Keratinocyte (primary cell): ENCODE results near the gene NALCN. TPM values are rescaled to one million over a fixed set of nuclear protein-coding genes. Genes with fewer than 3 reads are reported as not detected.

Source experiments
- DNase-seq: peaks from one replicate; pipeline ENCODE4 v3.0.0-alpha.2; 2011; ENCODE audit warnings: low read depth, missing footprints, low spot score
- FAIRE-seq: peaks from 2 replicates; lab custom pipeline; 2011; peaks lifted over from hg19 to GRCh38; lab: Jason Lieb, UNC
- H2AFZ ChIP-seq: 2 replicates; pipeline ENCODE4 v1.6.0; 2012; ENCODE audit warnings: low read length, control low read depth, inconsistent platforms; ENCODE audit not compliant: control insufficient read depth
- H3K27ac ChIP-seq: 2 replicates; pipeline ENCODE4 v1.5.1; 2011; ENCODE audit warnings: low read length; ENCODE audit not compliant: control insufficient read depth, insufficient read depth
- H3K27me3 ChIP-seq: 3 replicates; pipeline ENCODE4 v1.6.0; 2011; ENCODE audit warnings: low read length; ENCODE audit not compliant: control insufficient read depth, insufficient read depth; ENCODE audit errors: extremely low read depth
- H3K36me3 ChIP-seq, 2 experiments: 2 replicates in 1 of 2; 3 replicates in 1 of 2; pipeline ENCODE4 v1.5.1; 2011; ENCODE audit warnings: low read length in 2 of 2, mild to moderate bottlenecking in 1 of 2; ENCODE audit not compliant: control insufficient read depth in 2 of 2, insufficient read depth in 2 of 2; ENCODE audit errors: extremely low read depth in 1 of 2
- H3K4me1 ChIP-seq: 3 replicates; pipeline ENCODE4 v1.5.1; 2011; ENCODE audit warnings: low read length; ENCODE audit not compliant: control insufficient read depth, insufficient read depth; ENCODE audit errors: extremely low read depth
- H3K4me2 ChIP-seq: 3 replicates; pipeline ENCODE4 v1.6.0; 2011; ENCODE audit warnings: low read depth, low read length; ENCODE audit not compliant: control insufficient read depth, insufficient read depth; ENCODE audit errors: extremely low read depth
- H3K4me3 ChIP-seq, 3 experiments: fragments of 200-600 bp in 1 of 3; sonication (generic) in 1 of 3; 2 replicates in 2 of 3; 3 replicates in 1 of 3; pipeline ENCODE4 v1.5.1; 2011 to 2016; ENCODE audit warnings: low read length in 3 of 3, mild to moderate bottlenecking in 3 of 3, control low read depth in 2 of 3, inconsistent platforms in 1 of 3, low read depth in 1 of 3, mixed read lengths in 1 of 3, mixed run types in 1 of 3, moderate library complexity in 1 of 3; ENCODE audit not compliant: control insufficient read depth in 2 of 3, insufficient read depth in 2 of 3; ENCODE audit errors: extremely low read depth in 1 of 3
- H3K79me2 ChIP-seq: 2 replicates; pipeline ENCODE4 v1.6.0; 2012; ENCODE audit warnings: low read length; ENCODE audit not compliant: control insufficient read depth, insufficient read depth
- H3K9ac ChIP-seq: 3 replicates; pipeline ENCODE4 v1.6.0; 2011; ENCODE audit warnings: low read length; ENCODE audit not compliant: control insufficient read depth, insufficient read depth; ENCODE audit errors: extremely low read depth
- H3K9me1 ChIP-seq: 3 replicates; pipeline ENCODE4 v1.6.0; 2011; ENCODE audit warnings: low read length; ENCODE audit not compliant: control insufficient read depth, insufficient read depth; ENCODE audit errors: extremely low read depth
- H3K9me3 ChIP-seq: 2 replicates; pipeline ENCODE4 v1.5.1; 2012; ENCODE audit warnings: low read depth, low read length; ENCODE audit not compliant: control insufficient read depth
- H4K20me1 ChIP-seq: 3 replicates; pipeline ENCODE4 v1.6.0; 2011; ENCODE audit warnings: low read length; ENCODE audit not compliant: control insufficient read depth, insufficient read depth; ENCODE audit errors: extremely low read depth
- CTCF ChIP-seq, 3 experiments: IDR thresholded peaks in 1 of 3; conservative IDR thresholded peaks in 1 of 3; optimal IDR thresholded peaks in 1 of 3; 2 replicates in 2 of 3; 3 replicates in 1 of 3; pipeline versions ENCODE3 to v1.5.1; 2011; ENCODE audit warnings: low read length in 3 of 3, mild to moderate bottlenecking in 3 of 3, moderate library complexity in 2 of 3, control low read depth in 1 of 3, inconsistent platforms in 1 of 3; ENCODE audit not compliant: insufficient read depth in 2 of 3; ENCODE audit errors: extremely low read depth in 1 of 3
- EZH2 ChIP-seq: IDR thresholded peaks from one replicate; pipeline ENCODE4 v1.6.1; 2012; ENCODE audit warnings: inconsistent platforms, mild to moderate bottlenecking, low read length, moderate library complexity
- dilution Hi-C: fragments of 300-500 bp; cut with MboI; formaldehyde crosslinking; loops from one replicate; pipeline ENCODE4 v1.7.0; 2020; ENCODE audit warnings: low sequenced_read_pairs; ENCODE audit not compliant: extremely low pct_ligation_motif_present
- polyA plus RNA-seq, 5 experiments: library from polyadenylated mRNA; depleted of rRNA in 3 of 5; stranded (reverse) in 3 of 5; stranded (forward) in 1 of 5; unstranded in 1 of 5; fragments of >200 nt; gene quantifications; 1 replicate in 1 of 5; 2 replicates in 3 of 5; 3 replicates in 1 of 5; pipeline versions ENCODE4 v1.2.1 to v1.2.3, GENCODE V29; 2011 to 2012; ENCODE audit warnings: missing spikeins in 2 of 5, low read depth in 1 of 5, low replicate concordance in 1 of 5

Gene NALCN
- polyA plus RNA-seq, 1 donor (not counting 4 experiments of a cell fraction or from before 2014, with no cell fraction given): 0.16 TPM

- H3K9ac ChIP-seq: no peak overlapping the region
- FAIRE-seq: no peak
- H3K27ac ChIP-seq: no peak overlapping the region
- no peak for DNase-seq
- H3K27me3 ChIP-seq: no peaks in the 10 kb centered on the region
- no peaks in the 10 kb centered on the region for H4K20me1 ChIP-seq
- peaks cover 8% of the 10 kb centered on the region for H3K4me1 ChIP-seq
- no peak overlapping the region for H2AFZ ChIP-seq
- H3K4me3 ChIP-seq: no peak overlapping the region
- dilution Hi-C loops: no loop called here
- H3K4me2 ChIP-seq: no peak overlapping the region
- no peak for TF ChIP-seq EZH2
- no peak for TF ChIP-seq CTCF (optimal IDR thresholded peaks at IDR 0.05 in 1 of 3, IDR thresholded peaks at IDR 0.05 in 1 of 3, conservative IDR thresholded peaks at IDR 0.05 in 1 of 3; ENCODE audit: extremely low read depth in 1 of 3, insufficient read depth in 2 of 3, low read length in 3 of 3)
- no peaks in the 10 kb centered on the region for H3K36me3 ChIP-seq
- H3K79me2 ChIP-seq: no peaks in the 10 kb centered on the region
- H3K9me3 ChIP-seq: no peaks in the 10 kb centered on the region
- H3K9me1 ChIP-seq: no peaks in the 10 kb centered on the region
Measured at GRCh38 chr13:101393140-101393539, 23.2 kb downstream of the NALCN start.

GRCh38 chr13:101390461-101390860 is 25.8 kb downstream of the NALCN start:
- Histone ChIP-seq H3K9ac (no peak overlapping the region), H3K27ac (no peak overlapping the region), H3K27me3 (no peaks in the 10 kb centered on the region), H3K79me2 (no peaks in the 10 kb centered on the region), H3K4me1 (peaks cover 3% of the 10 kb centered on the region), H4K20me1 (no peaks in the 10 kb centered on the region), H3K36me3 (no peaks in the 10 kb centered on the region), H2AFZ (no peak overlapping the region), H3K9me3 (no peaks in the 10 kb centered on the region), H3K9me1 (no peaks in the 10 kb centered on the region), H3K4me2 (no peak overlapping the region), H3K4me3 (no peak overlapping the region)
- TF ChIP-seq EZH2: no peak
- DNase-seq (no peak), FAIRE-seq (no peak)
- dilution Hi-C loops: no loop called here

- dilution Hi-C loops: no loop called here
- H3K4me2 ChIP-seq: no peak overlapping the region
- H3K4me1 ChIP-seq: no peaks in the 10 kb centered on the region
- no peaks in the 10 kb centered on the region for H4K20me1 ChIP-seq
- no peak overlapping the region for H3K27ac ChIP-seq
- H3K79me2 ChIP-seq: no peaks in the 10 kb centered on the region
- no peak overlapping the region for H2AFZ ChIP-seq
- H3K27me3 ChIP-seq: no peaks in the 10 kb centered on the region
- no peaks in the 10 kb centered on the region for H3K36me3 ChIP-seq
- no peaks in the 10 kb centered on the region for H3K9me3 ChIP-seq
- no peak overlapping the region for H3K9ac ChIP-seq
- FAIRE-seq (no peak), DNase-seq (no peak)
- H3K9me1 ChIP-seq: no peaks in the 10 kb centered on the region
- H3K4me3 ChIP-seq: no peak overlapping the region
- TF ChIP-seq EZH2 (no peak), CTCF (optimal IDR thresholded peaks at IDR 0.05 in 1 of 3, IDR thresholded peaks at IDR 0.05 in 1 of 3, conservative IDR thresholded peaks at IDR 0.05 in 1 of 3; ENCODE audit: extremely low read depth in 1 of 3, insufficient read depth in 2 of 3, low read length in 3 of 3) (no peak)
Measured at GRCh38 chr13:101384929-101385328, 31.4 kb downstream of the NALCN start.
